HEK293 (cell line): ENCODE results near the gene PSD2.

ENCODE experiments used
- BCL11A ChIP-seq: fragments of 450-650 bp; formaldehyde crosslinking; IDR thresholded peaks from 2 replicates; pipeline ENCODE4 v1.5.1; 2016; ENCODE audit warnings: low read depth, missing biosample characterization, missing genetic modification characterization
- BCL11B ChIP-seq: fragments of 450-650 bp; formaldehyde crosslinking; IDR thresholded peaks from 2 replicates; pipeline ENCODE4 v1.5.1; 2016; ENCODE audit warnings: low read depth, missing biosample characterization, missing genetic modification characterization
- MZF1 ChIP-seq: fragments of 450-650 bp; formaldehyde crosslinking; IDR thresholded peaks from 2 replicates; pipeline ENCODE4 v1.5.1; 2017; ENCODE audit warnings: missing biosample characterization, missing genetic modification characterization, borderline replicate concordance
- ZBTB8A ChIP-seq: fragments of 450-650 bp; formaldehyde crosslinking; IDR thresholded peaks from 2 replicates; pipeline ENCODE4 v1.5.1; 2016; ENCODE audit warnings: missing biosample characterization, missing genetic modification characterization
- ZEB2 ChIP-seq: fragments of 450-650 bp; formaldehyde crosslinking; IDR thresholded peaks from 2 replicates; pipeline ENCODE4 v1.5.1; 2016; ENCODE audit warnings: missing biosample characterization, missing genetic modification characterization
- ZNF10 ChIP-seq: fragments of 450-650 bp; formaldehyde crosslinking; IDR thresholded peaks from 2 replicates; pipeline ENCODE4 v1.5.1; 2017; ENCODE audit warnings: missing biosample characterization, missing genetic modification characterization
- ZNF140 ChIP-seq: fragments of 450-650 bp; formaldehyde crosslinking; IDR thresholded peaks from 2 replicates; pipeline ENCODE4 v1.5.1; 2016; ENCODE audit warnings: missing biosample characterization, missing genetic modification characterization
- ZNF19 ChIP-seq: fragments of 450-650 bp; formaldehyde crosslinking; IDR thresholded peaks from 2 replicates; pipeline ENCODE4; 2016; ENCODE audit warnings: missing biosample characterization, missing genetic modification characterization, low read depth
- ZNF223 ChIP-seq: fragments of 450-650 bp; formaldehyde crosslinking; IDR thresholded peaks from 2 replicates; pipeline ENCODE4 v1.5.1; 2016; ENCODE audit warnings: missing biosample characterization, missing genetic modification characterization
- ZNF302 ChIP-seq: fragments of 450-650 bp; formaldehyde crosslinking; IDR thresholded peaks from 2 replicates; pipeline ENCODE4 v1.5.1; 2016; ENCODE audit warnings: missing biosample characterization, missing genetic modification characterization, low read depth
- ZNF530 ChIP-seq: fragments of 450-650 bp; formaldehyde crosslinking; IDR thresholded peaks from 2 replicates; pipeline ENCODE4 v1.5.1; 2016; ENCODE audit warnings: low read depth, missing biosample characterization, missing genetic modification characterization
- ZNF555 ChIP-seq: fragments of 450-650 bp; formaldehyde crosslinking; conservative IDR thresholded peaks from 2 replicates; pipeline ENCODE4 v1.5.1; 2017; ENCODE audit warnings: missing biosample characterization, mild to moderate bottlenecking, missing genetic modification characterization, inconsistent platforms
- ZNF558 ChIP-seq: fragments of 450-650 bp; formaldehyde crosslinking; IDR thresholded peaks from 2 replicates; pipeline ENCODE4 v1.5.1; 2016; ENCODE audit warnings: missing biosample characterization, missing genetic modification characterization
- ZNF600 ChIP-seq: fragments of 450-650 bp; formaldehyde crosslinking; IDR thresholded peaks from 2 replicates; pipeline ENCODE4 v1.5.1; 2016; ENCODE audit warnings: missing biosample characterization, missing genetic modification characterization
- ZNF785 ChIP-seq: fragments of 450-650 bp; formaldehyde crosslinking; IDR thresholded peaks from 2 replicates; pipeline ENCODE4 v1.5.1; 2016; ENCODE audit warnings: missing biosample characterization, missing genetic modification characterization
- ZNF830 ChIP-seq: fragments of 450-650 bp; IDR thresholded peaks from 2 replicates; pipeline ENCODE4 v1.5.0; 2018; ENCODE audit warnings: missing biosample characterization, missing genetic modification characterization, low read depth, mild to moderate bottlenecking, moderate library complexity
- TF ChIP-seq, protein P1 (sequence below): fragments of 450-650 bp; formaldehyde crosslinking; IDR thresholded peaks from 2 replicates; pipeline ENCODE4 v1.5.1; 2016; ENCODE audit warnings: missing biosample characterization, missing genetic modification characterization
- TF ChIP-seq, protein P2 (sequence below): fragments of 450-650 bp; formaldehyde crosslinking; IDR thresholded peaks from 2 replicates; pipeline ENCODE4 v1.5.1; 2016; ENCODE audit warnings: missing biosample characterization, missing genetic modification characterization
- TF ChIP-seq, protein P3 (sequence below): fragments of 450-650 bp; formaldehyde crosslinking; IDR thresholded peaks from 2 replicates; pipeline ENCODE4 v1.5.1; 2017; ENCODE audit warnings: missing biosample characterization, missing genetic modification characterization
- TF ChIP-seq, protein P4 (sequence below): fragments of 450-650 bp; IDR thresholded peaks from 2 replicates; pipeline ENCODE4 v1.5.1; 2018; ENCODE audit warnings: missing biosample characterization, mild to moderate bottlenecking, missing genetic modification characterization
- TF ChIP-seq, protein P5 (sequence below): fragments of 450-650 bp; formaldehyde crosslinking; IDR thresholded peaks from 2 replicates; pipeline ENCODE4 v1.5.1; 2016; ENCODE audit warnings: missing biosample characterization, missing genetic modification characterization
- TF ChIP-seq, protein P6 (sequence below): fragments of 450-650 bp; formaldehyde crosslinking; IDR thresholded peaks from 2 replicates; pipeline ENCODE4 v1.5.1; 2017; ENCODE audit warnings: missing biosample characterization, missing genetic modification characterization
- TF ChIP-seq, protein P7 (sequence below): fragments of 450-650 bp; formaldehyde crosslinking; IDR thresholded peaks from 2 replicates; pipeline ENCODE4; 2016; ENCODE audit warnings: missing biosample characterization, missing genetic modification characterization
- TF ChIP-seq, protein P8 (sequence below): fragments of 450-650 bp; formaldehyde crosslinking; IDR thresholded peaks from 2 replicates; pipeline ENCODE4 v1.5.1; 2017; ENCODE audit warnings: missing biosample characterization, mild to moderate bottlenecking, missing genetic modification characterization, moderate library complexity

PSD2 gene

DNA sequence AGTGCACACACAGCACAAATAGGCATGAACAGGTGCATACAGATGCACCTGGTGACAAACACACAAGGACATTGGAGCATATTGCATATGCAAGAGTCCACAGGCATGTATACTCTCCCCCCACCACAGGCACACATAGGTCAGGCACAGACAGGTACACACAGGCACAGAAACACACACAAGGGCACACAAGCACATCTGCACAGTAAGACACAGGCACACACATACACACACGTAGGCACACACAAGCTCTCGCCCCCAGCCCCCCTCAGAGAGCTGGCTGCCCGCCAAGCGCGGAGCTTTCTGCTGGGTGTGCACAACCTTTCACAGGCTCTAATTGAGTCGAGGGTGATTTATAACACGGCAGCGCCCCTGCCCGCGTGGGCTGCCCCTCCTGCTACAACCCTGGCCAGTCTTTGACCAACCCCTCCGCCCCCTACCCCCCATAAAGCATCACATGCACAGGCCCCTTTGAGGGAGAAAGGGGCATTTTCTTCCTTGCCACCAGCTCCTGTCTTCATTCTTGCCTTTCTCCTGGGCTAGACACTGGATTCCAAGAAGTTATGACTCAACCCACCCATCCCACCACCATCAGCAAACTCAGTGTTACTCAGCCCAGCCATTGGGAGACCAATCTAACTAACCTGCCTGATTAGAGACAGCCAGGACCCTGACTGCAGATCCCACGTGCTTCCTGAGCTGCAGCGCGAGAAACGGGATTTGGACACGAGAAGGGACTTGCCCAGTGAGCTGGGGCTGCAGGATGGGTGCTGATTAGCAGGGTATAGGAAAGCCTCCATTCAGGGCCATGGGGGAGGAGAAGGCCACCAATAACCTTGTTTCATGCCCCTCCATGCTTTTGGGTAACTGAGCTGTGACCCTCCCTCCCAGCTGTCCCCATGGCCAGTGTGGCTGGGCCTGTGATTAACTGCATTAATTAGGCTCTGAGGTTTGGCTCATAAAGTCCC lies 42.8 kb upstream of the PSD2 start (continued):
- TF ChIP-seq, protein P1, sequence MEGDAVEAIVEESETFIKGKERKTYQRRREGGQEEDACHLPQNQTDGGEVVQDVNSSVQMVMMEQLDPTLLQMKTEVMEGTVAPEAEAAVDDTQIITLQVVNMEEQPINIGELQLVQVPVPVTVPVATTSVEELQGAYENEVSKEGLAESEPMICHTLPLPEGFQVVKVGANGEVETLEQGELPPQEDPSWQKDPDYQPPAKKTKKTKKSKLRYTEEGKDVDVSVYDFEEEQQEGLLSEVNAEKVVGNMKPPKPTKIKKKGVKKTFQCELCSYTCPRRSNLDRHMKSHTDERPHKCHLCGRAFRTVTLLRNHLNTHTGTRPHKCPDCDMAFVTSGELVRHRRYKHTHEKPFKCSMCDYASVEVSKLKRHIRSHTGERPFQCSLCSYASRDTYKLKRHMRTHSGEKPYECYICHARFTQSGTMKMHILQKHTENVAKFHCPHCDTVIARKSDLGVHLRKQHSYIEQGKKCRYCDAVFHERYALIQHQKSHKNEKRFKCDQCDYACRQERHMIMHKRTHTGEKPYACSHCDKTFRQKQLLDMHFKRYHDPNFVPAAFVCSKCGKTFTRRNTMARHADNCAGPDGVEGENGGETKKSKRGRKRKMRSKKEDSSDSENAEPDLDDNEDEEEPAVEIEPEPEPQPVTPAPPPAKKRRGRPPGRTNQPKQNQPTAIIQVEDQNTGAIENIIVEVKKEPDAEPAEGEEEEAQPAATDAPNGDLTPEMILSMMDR (tag by site-specific recombination), result no peak
- TF ChIP-seq MZF1 (tag by site-specific recombination) (no peak), ZNF555 (tag by site-specific recombination) (no peak), ZNF302 (tag by site-specific recombination) (no peak), ZNF558 (tag by site-specific recombination) (no peak), ZNF600 (tag by site-specific recombination) (no peak; the same call in 1 of the 2 replicates), ZNF223 (tag by site-specific recombination) (0 out of 2 replicates have a peak, but pooled peaks have one; percentile 69), BCL11B (tag by site-specific recombination) (no peak), ZNF830 (tag by site-specific recombination) (no peak), ZNF19 (tag by site-specific recombination) (no peak), ZNF530 (tag by site-specific recombination) (no peak), ZNF785 (tag by site-specific recombination) (no peak), ZNF140 (tag by site-specific recombination) (no peak), ZEB2 (tag by site-specific recombination) (no peak; the same call in 1 of the 2 replicates), ZBTB8A (peak; percentile 45), ZNF10 (tag by site-specific recombination) (no peak), BCL11A (tag by site-specific recombination) (no peak)
- TF ChIP-seq, protein P2, sequence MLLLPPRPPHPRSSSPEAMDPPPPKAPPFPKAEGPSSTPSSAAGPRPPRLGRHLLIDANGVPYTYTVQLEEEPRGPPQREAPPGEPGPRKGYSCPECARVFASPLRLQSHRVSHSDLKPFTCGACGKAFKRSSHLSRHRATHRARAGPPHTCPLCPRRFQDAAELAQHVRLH, result no peak
- TF ChIP-seq, protein P3, sequence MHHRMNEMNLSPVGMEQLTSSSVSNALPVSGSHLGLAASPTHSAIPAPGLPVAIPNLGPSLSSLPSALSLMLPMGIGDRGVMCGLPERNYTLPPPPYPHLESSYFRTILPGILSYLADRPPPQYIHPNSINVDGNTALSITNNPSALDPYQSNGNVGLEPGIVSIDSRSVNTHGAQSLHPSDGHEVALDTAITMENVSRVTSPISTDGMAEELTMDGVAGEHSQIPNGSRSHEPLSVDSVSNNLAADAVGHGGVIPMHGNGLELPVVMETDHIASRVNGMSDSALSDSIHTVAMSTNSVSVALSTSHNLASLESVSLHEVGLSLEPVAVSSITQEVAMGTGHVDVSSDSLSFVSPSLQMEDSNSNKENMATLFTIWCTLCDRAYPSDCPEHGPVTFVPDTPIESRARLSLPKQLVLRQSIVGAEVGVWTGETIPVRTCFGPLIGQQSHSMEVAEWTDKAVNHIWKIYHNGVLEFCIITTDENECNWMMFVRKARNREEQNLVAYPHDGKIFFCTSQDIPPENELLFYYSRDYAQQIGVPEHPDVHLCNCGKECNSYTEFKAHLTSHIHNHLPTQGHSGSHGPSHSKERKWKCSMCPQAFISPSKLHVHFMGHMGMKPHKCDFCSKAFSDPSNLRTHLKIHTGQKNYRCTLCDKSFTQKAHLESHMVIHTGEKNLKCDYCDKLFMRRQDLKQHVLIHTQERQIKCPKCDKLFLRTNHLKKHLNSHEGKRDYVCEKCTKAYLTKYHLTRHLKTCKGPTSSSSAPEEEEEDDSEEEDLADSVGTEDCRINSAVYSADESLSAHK (tag by site-specific recombination), result no peak
- TF ChIP-seq, protein P4, sequence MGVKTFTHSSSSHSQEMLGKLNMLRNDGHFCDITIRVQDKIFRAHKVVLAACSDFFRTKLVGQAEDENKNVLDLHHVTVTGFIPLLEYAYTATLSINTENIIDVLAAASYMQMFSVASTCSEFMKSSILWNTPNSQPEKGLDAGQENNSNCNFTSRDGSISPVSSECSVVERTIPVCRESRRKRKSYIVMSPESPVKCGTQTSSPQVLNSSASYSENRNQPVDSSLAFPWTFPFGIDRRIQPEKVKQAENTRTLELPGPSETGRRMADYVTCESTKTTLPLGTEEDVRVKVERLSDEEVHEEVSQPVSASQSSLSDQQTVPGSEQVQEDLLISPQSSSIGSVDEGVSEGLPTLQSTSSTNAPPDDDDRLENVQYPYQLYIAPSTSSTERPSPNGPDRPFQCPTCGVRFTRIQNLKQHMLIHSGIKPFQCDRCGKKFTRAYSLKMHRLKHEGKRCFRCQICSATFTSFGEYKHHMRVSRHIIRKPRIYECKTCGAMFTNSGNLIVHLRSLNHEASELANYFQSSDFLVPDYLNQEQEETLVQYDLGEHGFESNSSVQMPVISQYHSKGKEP, result no peak
- TF ChIP-seq, protein P5, sequence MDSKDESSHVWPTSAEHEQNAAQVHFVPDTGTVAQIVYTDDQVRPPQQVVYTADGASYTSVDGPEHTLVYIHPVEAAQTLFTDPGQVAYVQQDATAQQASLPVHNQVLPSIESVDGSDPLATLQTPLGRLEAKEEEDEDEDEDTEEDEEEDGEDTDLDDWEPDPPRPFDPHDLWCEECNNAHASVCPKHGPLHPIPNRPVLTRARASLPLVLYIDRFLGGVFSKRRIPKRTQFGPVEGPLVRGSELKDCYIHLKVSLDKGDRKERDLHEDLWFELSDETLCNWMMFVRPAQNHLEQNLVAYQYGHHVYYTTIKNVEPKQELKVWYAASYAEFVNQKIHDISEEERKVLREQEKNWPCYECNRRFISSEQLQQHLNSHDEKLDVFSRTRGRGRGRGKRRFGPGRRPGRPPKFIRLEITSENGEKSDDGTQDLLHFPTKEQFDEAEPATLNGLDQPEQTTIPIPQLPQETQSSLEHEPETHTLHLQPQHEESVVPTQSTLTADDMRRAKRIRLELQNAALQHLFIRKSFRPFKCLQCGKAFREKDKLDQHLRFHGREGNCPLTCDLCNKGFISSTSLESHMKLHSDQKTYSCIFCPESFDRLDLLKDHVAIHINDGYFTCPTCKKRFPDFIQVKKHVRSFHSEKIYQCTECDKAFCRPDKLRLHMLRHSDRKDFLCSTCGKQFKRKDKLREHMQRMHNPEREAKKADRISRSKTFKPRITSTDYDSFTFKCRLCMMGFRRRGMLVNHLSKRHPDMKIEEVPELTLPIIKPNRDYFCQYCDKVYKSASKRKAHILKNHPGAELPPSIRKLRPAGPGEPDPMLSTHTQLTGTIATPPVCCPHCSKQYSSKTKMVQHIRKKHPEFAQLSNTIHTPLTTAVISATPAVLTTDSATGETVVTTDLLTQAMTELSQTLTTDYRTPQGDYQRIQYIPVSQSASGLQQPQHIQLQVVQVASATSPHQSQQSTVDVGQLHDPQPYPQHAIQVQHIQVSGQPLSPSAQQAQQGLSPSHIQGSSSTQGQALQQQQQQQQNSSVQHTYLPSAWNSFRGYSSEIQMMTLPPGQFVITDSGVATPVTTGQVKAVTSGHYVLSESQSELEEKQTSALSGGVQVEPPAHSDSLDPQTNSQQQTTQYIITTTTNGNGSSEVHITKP (tag by site-specific recombination), result peak; percentile 49; the same call in 1 of the 2 replicates
- TF ChIP-seq, protein P6, sequence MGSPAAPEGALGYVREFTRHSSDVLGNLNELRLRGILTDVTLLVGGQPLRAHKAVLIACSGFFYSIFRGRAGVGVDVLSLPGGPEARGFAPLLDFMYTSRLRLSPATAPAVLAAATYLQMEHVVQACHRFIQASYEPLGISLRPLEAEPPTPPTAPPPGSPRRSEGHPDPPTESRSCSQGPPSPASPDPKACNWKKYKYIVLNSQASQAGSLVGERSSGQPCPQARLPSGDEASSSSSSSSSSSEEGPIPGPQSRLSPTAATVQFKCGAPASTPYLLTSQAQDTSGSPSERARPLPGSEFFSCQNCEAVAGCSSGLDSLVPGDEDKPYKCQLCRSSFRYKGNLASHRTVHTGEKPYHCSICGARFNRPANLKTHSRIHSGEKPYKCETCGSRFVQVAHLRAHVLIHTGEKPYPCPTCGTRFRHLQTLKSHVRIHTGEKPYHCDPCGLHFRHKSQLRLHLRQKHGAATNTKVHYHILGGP (tag by site-specific recombination), result no peak
- TF ChIP-seq, protein P7, sequence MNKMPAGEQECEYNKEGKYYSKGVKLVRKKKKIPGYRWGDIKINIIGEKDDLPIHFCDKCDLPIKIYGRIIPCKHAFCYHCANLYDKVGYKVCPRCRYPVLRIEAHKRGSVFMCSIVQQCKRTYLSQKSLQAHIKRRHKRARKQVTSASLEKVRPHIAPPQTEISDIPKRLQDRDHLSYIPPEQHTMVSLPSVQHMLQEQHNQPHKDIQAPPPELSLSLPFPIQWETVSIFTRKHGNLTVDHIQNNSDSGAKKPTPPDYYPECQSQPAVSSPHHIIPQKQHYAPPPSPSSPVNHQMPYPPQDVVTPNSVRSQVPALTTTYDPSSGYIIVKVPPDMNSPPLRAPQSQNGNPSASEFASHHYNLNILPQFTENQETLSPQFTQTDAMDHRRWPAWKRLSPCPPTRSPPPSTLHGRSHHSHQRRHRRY (tag by site-specific recombination), result no peak
- TF ChIP-seq, protein P8, sequence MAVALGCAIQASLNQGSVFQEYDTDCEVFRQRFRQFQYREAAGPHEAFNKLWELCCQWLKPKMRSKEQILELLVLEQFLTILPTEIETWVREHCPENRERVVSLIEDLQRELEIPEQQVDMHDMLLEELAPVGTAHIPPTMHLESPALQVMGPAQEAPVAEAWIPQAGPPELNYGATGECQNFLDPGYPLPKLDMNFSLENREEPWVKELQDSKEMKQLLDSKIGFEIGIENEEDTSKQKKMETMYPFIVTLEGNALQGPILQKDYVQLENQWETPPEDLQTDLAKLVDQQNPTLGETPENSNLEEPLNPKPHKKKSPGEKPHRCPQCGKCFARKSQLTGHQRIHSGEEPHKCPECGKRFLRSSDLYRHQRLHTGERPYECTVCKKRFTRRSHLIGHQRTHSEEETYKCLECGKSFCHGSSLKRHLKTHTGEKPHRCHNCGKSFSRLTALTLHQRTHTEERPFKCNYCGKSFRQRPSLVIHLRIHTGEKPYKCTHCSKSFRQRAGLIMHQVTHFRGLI (tag by site-specific recombination), result no peak
